NCI-H1436 treated with DMSO at 0.1 percent for 48 hours (cell line): ENCODE results near the gene TPCN1.

Experiments
- DNase-seq: peaks from one replicate; lab custom pipeline; 2025; lab: John Stamatoyannopoulos, UW

Gene TPCN1

DNA sequence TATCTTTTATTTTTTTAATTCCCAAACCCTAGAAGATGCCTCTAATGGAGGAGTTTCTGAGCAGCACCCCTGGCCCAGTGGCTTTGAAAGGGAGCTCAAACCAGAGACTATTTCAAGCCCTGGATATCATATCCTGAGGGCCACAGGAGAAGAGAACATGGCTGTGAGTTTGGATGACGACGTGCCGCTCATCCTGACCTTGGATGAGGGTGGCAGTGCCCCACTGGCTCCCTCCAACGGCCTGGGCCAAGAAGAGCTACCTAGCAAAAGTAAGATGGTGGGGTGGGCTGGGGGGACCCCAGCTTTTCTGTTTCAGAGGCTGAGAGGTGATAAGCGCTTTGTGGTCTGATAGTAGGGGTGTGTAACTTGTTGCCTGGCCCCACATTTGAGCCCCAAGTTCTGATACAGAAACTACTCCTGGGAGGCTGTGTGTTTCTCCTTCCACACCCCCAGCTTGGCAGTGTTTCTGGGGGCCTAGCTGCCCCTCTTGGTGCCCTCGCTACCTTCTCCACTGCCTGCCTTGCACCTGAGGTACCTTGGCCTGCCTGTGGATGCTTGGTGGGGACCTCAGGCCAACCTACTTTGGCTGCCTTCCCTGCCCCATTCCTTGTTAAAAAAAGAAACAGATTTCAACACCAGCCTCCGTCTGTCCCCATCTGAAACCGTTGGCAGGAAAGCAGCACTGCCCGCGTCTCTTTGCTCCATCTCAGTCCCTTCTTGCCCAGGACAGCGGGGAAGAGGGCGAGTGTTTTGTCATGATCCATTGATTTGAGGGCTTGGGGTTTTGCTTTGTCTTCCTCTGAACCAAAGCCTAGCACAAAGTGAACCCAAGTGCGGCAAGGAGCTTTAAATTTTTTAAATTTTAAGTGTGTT lies 5.7 kb downstream of the TPCN1 start:
- no peak for DNase-seq

DNA sequence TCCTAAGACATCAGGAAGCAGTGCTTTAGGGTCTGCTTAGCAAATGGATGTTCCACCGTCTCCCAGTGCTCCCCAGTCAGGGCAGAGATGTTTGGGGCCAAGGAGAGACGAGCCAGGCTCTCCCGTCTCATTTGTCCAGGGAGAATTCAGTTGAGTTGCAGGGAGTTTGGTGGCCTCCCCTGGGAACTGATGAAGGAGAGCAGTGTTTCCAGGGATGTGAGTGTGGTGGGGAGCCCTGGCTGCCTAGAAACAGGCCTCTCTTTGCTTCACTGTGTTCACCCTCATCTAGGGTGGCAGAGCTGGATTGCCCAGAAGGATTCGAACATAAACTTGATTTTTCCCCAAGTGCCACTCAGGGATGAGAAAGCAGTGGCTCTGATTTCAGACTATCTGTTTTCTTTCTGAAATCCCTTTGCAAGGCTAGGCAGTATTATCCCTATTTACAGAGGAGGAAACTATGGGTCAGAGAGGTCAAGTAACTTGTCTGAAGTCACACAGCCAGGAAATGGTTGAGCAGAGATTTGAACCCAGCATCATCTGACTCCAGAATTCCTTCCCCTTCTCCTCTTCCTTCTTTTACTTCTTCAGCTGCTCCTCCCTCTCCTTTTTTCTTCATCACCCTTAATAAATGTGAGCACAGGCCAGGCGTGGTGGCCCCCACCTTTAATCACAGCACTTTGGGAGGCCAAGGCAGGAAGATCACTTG lies 6.6 kb downstream of the TPCN1 start:
- no peak for DNase-seq

DNA sequence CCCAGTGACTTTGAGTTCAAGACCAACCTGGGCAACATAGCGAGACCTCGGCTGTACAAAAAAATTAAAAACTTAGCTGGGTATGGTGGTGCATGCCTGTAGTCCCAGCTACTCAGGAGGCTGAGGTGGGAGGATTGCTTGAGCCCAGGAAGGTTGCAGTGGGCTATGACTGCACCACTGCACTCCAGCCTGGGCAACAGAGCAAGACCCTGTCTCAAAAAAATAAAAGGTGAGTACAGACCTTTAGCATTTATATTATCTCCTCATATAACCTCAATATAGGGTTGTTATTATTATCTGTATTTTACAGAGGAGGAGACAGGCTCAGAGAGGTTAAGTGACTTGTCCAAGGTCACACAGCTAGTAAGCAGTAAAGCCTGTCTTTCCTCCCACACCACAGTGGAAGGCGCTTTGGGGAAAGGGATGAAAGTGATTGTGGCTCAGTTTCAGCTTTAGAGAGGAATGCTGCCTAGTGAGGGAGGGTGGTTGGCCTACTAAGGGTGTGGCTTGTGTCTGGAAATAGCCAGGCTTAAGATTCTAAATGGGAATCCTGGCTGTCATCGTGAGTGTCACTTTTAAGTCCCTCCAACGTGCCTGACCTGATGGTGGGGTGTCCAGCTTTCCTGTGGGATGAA lies 7.2 kb downstream of the TPCN1 start:
- DNase-seq: no peak

DNA sequence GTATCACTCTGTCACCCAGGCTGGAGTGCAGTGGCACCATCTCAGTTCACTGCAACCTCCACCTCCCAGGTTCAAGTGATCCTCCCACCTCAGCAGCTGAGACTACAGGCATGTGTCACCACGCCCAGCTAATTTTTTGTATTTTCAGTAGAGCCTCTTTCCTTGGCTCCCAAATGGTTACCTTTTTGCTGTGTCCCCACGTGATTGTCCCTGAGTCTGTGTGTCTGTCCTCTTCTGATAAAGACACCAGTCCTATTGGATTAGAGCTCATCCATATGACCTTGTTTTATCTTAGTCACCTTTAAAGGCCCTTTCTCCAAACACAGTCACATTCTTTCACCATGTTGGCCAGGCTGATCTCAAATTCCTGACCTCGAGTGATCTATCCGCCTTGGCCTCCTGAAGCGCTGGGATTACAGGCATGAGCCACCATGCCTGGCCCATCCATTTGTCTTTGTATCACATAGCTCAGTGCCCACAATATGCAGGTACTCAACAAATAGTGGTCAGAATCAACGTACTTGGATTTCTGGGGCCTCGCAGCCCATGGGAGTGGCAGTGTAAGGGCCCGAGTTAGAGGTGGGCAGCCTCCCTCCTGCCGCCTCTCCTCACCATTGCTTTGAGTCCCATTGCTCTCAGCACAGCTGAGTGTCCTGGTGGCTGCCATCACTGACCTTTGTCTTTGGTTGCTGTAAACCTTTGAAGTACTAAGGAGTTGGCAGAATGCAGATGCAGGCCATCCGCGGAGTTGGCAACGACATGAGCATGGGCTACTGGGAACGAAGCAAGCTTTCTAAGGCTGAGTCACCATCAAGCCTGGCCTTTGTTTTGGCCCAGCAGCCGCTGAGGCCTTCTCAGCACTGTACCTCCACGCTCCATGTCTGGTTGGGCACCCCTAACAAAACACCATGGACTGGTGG lies 9.3 kb downstream of the TPCN1 start:
- DNase-seq: no peak

DNA sequence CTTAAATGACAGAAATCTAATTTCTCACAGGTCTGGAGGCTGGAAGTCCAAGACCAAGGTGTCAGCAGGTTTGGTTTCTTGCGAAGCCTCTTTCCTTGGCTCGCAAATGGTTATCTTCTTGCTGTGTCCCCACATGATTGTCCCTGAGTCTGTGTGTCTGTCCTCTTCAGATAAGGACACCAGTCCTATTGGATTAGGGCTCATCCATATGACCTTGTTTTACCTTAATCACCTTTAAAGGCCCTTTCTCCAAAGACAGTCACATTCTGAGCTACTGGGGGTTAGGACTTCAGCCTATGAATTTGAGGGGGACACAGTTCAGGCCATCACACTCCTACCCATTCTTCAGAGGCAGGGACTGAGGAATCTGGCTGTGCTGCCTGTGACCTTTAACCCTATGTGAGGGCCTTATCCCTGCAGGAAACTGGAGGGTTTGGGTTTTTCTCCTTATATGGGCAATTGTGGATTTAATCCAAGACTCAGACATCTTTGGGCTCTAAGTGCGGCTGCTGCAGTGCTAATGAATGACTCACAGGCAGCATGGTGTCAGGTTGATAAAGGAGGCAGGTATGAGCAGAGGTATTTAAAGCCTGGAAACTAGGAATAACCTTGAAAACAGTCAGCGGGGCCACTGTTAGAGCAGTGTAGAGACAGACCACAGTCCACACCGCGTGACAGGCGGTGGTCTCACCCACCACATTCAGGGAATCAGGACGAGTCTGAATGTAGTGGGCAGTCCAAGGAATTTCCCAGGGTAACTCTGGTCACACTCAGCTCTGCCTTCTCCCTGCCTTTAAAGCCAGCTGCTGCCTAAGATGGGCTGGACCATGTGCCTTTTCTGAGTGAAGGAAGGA lies 10.2 kb downstream of the TPCN1 start:
- DNase-seq: no peak

DNA sequence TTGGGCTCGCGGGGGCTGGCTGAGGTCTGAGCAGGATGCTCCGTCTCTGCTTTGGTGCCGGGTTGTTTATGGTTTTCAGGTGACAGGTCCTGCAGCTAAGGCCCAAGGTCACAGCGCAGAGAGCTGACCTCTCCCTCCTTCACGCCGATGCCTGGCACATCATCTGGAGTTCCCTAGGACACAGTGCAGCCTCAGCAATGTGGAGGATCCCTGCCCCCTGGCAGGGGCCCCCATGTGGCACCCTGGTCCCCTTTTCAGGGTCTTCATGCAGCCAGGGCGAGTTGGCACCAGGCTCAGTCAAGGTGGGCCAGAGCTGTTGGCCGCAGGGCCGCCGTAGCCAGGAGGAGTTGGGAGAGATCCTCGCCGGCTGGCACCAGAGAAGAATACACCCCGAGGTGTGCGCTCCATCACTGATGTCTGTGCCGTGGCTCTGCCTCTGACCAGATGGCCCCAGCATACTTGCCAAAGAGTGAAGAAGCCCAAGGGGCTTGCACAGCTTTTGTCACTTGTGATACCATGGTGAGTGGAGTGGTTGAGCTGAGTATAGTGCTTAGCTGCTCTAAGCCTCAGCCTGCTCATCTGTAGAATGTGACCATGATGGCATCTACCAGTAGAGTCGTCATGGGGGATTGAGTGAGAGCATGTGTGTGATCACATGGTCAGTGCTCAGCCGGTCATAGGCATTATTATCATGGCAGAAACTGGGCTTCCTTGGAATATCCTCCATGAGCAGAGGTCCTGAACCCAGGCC lies 11.0 kb downstream of the TPCN1 start:
- no peak for DNase-seq

DNA sequence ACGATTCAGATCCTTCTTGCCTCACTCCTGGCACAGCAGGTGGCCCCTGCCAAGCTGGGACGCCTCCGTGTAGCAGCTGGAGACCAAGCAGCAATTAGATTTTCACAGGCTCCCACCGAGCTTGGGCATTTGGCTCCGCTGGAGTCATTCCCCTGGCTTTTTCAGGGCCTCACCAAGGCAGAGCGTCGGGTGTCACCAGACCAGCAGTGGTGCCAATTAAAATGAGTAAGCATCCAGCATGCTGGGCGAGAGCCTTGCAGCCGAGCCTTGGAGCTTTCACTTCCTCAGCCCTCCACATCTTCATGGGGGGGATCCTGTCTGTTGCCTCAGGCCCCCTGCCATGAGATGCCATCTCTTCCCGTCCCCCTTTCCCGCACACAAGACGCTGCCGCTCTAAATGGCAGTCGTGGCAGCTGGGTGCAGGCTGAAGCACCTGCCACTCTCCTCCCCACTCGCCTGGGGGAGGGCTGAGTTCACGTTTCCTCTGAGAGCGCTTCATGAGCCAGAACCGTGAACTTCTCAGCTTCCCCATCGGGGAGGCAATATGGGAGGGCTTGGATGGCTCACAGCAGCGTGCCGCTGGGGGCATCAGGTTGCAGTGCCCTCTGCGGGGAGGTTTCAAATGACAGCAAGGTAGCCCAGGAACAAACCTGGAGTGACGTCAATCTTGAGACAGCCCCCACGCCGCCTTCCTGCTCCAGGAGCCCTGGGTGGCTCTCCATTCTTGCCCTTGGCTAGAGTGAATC lies 11.7 kb downstream of the TPCN1 start:
- DNase-seq: peak; percentile 77

DNA sequence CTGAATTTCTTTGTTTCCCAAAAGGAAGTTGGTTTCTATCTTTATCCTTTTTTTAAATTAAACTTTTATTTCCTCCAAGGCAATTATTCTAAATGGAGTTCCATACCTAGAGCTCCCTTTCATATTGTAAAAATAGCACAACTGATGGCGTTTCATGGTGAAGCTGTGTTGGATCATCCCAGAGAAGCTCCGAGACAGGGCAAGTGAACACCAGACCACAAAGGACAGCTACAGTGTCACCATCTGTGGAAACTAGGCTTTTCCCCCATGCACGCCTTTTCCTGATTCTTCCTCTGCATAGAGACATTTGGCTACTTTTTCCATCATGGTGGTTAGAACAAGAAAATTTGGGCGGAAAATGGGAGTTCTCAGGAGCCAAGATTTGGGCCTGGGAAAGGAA lies 12.7 kb downstream of the TPCN1 start:
- no peak for DNase-seq

DNA sequence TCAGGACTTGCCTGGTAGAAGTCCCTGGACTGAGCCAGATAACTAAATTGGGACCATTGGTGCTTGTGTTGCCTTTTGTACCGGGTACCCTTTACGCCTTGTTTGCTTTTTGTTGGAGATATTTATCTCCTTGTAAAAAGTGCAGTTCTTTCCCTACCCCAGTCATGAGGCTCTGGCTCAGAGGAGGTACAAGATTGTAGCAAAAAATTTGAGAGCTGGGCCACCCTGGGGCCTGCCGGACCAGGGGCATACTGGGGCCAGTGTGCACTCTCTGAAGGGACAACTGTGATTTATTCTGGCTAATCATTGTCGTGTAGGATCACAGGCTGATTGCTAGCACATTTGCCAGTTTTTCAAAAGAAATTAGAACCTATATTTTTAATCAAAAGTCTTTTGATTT lies 13.2 kb downstream of the TPCN1 start:
- no peak for DNase-seq

DNA sequence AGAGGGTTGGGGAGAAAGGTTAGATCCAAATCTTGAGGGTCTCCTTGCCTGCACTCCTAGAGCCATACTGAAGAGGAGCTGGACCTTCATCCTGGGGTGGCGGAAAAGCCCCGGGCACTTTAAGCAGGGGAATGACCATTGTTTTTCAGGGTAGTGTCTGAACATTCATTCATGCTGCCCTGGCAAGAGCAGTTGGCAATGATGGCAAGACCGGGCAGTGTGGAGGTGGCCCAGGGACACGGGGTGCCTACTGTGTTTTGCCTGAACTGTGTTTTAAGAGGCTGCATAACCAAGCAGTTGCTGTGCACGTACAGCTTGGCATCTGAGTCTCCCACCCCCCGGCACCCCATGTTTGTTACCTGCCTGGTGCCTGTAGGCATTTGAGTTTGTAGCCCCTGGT lies 14.7 kb downstream of the TPCN1 start:
- no peak for DNase-seq

DNA sequence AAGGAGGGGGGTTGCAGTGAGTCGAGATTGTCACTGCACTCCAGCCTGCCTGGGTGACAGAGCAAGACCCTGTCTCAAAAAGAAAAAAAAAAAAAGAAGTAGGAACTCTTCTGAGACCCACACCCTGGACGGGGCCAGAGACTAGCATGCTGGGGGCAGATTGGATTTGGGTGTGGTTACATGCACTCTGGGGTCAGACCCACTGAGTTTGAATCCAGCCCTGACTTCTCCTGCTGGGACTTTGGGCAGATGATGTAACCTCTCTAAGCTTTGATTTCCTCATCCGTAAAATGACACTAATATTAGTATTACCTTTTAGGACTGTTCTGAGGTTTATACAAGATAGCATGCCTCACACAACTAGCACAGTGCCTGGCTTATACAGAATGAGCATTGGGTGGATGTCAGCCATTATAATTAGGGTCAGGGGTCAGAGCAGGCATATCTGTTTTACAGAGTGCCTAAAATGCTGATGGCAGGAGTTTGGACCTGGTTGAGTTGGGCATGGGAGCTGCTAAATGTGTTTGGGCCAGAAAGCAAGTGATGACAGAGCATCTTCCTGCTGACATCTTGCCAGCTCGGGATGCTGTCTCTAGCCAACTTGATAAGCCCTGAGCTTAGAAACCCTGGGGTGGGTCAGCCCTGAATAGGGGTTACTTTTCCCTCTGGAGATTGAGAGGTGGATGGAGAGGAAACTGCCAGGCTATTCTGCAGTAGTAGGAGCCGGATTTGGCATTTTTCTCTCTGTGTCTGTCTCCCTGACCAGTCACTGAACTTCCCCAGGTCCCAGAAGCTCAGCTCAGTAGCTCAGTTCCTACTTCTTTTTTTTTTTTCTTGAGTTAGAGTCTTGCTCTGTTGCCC lies 15.5 kb downstream of the TPCN1 start:
- DNase-seq: no peak

DNA sequence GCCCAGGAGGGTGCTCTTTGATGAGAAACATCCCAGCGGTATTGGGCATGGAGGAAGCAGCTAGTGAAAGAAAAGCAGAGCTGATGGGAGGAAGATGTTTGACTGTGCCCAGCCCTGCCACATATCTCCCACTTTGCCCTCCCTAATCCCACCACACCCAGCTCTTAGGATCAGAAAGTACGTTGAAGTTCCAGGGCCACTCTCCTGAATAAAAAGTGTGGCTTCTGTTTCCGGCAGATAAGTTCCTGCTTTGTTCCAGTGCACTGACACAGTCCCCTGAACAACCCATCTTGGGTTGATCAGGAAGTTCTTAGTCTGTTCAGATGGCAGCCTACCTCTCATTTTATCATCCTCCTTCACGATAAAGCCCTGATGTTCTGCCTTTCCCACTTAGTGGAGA lies 16.5 kb downstream of the TPCN1 start:
- no peak for DNase-seq

DNA sequence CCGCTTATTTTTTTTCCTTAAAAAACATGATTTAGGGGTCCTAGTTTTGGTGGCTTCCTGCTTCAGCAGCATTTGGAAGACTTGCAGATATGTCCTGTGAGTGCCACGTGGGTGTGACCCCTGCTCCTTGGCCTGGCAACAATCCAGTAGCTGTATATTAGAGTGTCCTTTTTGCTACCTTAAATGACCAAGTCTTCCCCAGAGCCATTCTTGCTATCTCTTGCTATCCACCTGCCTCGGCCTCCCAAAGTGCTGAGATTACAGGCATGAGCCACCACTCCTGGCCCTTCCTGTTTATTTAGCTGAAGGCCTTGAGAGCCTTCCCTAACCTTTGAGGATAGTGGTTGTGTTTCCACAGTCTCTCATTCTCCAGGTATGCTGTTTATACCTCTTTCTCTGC lies 17.0 kb downstream of the TPCN1 start:
- no peak for DNase-seq

DNA sequence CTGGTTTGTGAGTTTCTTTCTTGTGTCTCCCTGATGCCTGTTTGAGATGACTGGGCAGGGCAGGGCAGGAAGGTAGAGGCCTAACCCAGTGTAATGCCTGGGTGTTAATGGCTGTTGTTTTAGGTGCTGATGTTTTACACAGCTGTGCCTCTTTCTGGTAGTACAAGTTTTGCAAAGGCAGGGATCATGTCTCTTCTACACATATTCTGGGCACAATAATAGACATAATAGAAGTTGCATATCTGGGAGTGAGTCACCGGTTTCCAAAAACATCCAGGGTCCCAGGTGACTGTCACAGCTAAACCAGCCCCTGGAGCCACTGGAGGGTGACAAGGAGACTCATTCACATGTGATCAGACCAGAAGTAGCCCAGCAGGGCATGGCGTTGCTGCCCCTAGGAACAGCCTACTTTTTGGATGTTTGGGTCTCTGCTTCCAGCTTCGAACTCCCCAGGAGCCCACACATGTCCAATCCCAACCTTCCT lies 18.1 kb downstream of the TPCN1 start:
- no peak for DNase-seq

DNA sequence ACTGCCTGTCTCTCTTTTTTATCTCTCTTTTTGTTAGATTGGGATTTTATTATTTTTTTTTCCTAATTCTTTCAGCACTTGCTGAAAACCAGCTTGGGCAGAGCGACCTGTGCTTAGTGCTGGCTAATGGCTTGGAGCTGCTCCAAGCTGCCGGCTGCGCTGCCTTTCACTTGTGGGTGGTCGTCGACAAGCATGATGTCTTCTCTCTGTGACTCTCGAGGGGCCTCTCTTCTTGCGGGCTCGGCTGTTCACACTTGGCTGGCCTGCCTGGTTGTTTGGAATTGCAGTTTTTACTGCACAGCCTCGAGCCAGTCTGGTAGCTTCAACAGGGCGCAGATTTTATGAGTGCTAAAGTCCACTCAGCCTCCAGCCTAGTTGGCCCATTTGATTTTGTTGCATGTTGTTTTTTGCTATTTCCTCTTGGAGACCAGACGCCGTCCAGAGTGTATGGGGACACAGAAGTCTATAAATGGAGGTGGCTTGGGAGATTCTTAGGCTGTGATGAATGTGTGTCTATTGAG lies 18.6 kb downstream of the TPCN1 start:
- no peak for DNase-seq

DNA sequence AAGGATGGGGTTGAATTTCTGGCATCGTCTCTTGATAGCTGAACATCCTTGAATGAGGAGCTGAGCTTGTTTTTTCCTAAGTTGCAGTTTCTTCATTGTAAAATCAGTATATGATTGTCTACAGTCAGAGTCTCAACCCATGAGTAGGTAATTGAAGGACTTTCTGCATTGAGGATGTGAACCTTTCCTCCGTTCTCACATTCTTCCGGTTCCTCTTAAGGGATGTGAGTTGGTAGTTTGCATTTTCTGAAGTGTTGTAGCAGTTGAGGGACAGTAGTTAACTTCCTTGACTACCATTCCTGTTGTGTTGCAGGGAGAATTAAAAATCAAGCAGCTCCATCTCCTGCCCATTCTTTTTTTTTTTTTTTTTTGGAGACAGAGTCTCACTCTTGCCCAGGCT lies 19.1 kb downstream of the TPCN1 start:
- DNase-seq: no peak

DNA sequence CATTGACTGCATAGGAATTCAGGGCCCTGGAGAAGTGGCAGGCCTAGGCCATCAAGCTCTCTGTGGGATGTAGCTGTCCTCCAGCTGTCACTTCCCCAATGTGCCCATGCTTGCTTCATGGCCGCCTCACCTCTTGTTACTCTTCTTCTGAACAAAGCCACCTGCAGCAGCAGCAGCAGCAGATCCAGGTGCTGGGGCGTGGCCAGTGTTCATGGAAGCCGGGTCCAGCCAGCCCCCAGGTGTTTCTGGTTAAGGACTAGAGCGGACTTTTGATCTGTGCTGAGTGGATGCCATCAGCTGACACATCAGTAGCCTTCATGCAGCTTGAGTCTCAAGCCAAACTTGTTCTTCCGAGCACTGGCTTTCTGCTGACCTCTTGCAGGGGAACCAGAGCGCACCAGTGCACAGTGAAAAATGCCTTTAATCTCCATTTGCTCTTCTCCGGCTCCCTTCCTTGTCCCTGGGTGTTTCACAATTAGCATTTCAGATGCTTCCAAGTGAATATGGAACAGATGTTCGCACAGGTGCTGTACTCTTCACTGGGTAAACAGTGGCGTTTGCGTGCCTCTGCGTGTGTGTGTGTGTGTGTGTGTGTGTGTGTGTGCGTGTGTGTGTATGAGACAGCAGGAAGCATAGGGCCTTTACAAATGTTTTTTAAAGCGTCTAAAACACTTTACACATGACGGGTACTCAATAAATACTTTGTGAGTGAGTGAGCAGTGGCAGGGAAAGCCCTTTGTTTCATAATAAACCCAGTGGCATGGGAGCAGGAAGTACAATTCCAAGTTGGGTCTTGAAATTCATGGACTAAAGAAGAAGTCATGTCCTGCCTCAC lies 20.1 kb downstream of the TPCN1 start:
- DNase-seq: no peak
